NT2/D1 (cell line): ENCODE results near the gene METTL17.
A peak's percentile ranks its signal among the peaks of the same experiment; 100 is the strongest.

Experiments used
- DNase-seq: peaks from one replicate; pipeline ENCODE4 v3.0.0-alpha.2; 2011; ENCODE audit warnings: low read depth, low spot score
- H3K27me3 ChIP-seq: 2 replicates; pipeline ENCODE4 v1.6.0; 2011; ENCODE audit warnings: mild to moderate bottlenecking; ENCODE audit not compliant: insufficient read length, insufficient read depth
- H3K36me3 ChIP-seq: 2 replicates; pipeline ENCODE4 v1.6.1; 2011; ENCODE audit warnings: mild to moderate bottlenecking, low read length, mixed read lengths; ENCODE audit not compliant: insufficient read depth, insufficient read length
- H3K4me1 ChIP-seq: 2 replicates; pipeline ENCODE4 v1.5.1; 2011; ENCODE audit not compliant: insufficient read depth, insufficient read length
- H3K4me3 ChIP-seq: 2 replicates; pipeline ENCODE4 v1.5.1; 2011; ENCODE audit warnings: low read depth; ENCODE audit not compliant: insufficient read length
- H3K9ac ChIP-seq: 2 replicates; pipeline ENCODE4 v1.6.0; 2011; ENCODE audit warnings: low read depth; ENCODE audit not compliant: insufficient read length
- H3K9me3 ChIP-seq: 2 replicates; pipeline ENCODE4 v1.5.1; 2011; ENCODE audit warnings: mild to moderate bottlenecking, low read length; ENCODE audit not compliant: insufficient read depth
- SUZ12 ChIP-seq: IDR thresholded peaks from 2 replicates; pipeline ENCODE4 v1.6.1; 2011; ENCODE audit not compliant: insufficient read length, insufficient read depth; ENCODE audit errors: extremely low read depth
- YY1 ChIP-seq: IDR thresholded peaks from 2 replicates; pipeline ENCODE4 v1.6.1; 2011; ENCODE audit not compliant: insufficient read length, insufficient read depth
- ZNF274 ChIP-seq: IDR thresholded peaks from 2 replicates; pipeline ENCODE4 v1.6.1; 2011; ENCODE audit warnings: mild to moderate bottlenecking, low read depth, low read length

METTL17 gene

DNA sequence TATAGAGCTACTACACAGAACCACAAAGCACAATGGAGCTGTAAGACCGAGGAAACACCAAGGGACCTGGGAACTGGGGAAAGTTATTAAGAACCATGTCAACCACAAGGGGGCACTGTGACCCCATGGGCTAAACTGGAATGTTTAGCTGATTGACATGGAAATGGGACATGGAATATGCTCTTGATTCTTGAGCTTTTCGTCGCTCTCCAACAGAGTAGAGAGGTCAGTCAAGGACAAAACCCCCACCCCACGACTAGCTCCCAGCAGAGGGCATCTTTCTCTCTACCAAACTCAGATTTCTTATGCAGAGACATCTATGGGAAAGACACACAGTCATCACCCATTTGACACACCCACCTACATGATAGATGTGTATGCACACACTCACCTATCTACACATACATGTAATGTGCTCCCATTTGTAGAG is 25.0 kb downstream of the METTL17 start:
- Histone ChIP-seq H3K27me3 (no peaks in the 10 kb centered on the region), H3K4me1 (no peaks in the 10 kb centered on the region), H3K36me3 (peaks cover 32% of the 10 kb centered on the region), H3K9ac (no peak overlapping the region), H3K4me3 (no peak overlapping the region), H3K9me3 (no peaks in the 10 kb centered on the region)
- no peak for TF ChIP-seq SUZ12
- TF ChIP-seq YY1, result no peak
- TF ChIP-seq ZNF274, result no peak
- DNase-seq, result peak; percentile 82

DNA sequence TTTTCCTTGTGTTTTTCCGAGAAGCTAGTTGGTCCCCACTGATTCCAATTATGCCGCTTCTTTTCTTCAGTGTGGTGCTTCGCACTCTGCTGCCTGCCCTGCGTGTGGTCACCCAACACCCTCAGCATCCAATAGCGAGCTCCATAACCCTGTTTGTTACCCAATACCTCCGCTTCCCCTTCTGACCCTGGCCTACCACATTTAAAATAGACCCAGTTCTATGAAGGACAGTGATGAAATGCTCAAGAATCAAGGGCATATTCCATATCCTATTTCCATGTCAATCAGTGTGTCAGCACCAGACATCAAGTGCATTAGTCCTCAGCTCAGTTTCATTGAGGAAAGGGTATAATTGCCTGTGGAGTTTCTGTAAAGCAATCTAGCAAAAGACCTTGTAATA is 25.5 kb downstream of the METTL17 start:
- no peaks in the 10 kb centered on the region for H3K27me3 ChIP-seq
- no peak overlapping the region for H3K4me3 ChIP-seq
- no peaks in the 10 kb centered on the region for H3K9me3 ChIP-seq
- no peak overlapping the region for H3K9ac ChIP-seq
- no peak for TF ChIP-seq YY1
- H3K4me1 ChIP-seq, result no peaks in the 10 kb centered on the region
- no peak for DNase-seq
- peaks cover 34% of the 10 kb centered on the region for H3K36me3 ChIP-seq

DNA sequence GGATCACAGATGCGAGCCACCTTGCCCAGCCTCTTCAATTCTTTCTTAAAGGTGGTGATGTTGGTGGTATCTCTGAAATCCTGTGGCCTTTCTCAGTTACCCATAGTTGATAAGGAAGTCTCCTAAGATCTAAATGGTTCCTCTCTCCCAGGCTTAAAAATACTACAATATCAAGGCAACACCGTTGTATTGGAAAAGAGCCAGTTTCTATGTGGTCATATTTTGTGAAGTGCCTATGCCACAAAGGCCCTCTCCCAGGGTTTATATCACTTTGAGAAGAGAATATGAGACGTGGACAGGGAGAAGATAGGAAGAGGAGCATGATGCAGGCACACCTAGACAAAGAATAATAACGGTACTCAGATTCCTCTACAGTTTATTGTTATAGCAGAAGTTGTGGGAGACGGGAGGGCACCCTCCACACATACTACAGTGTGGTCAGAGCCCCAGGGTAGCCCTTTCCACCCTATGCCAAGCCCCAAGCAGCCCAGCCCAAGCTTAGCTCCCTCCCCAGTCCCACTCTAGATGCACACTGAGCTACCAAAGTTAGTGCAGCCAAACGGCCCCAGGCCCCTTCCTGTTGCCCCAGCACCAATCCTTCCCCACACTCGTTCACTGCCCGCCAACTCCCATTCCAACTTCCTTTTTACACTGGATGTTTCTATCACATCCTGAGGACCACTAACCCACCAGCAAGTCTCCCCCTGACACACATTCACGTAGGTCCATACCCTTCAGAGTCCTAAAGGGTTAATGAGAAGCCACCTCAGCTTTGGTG is 26.8 kb downstream of the METTL17 start:
- H3K9me3 ChIP-seq, result no peaks in the 10 kb centered on the region
- no peak overlapping the region for H3K9ac ChIP-seq
- peaks cover 47% of the 10 kb centered on the region for H3K36me3 ChIP-seq
- no peaks in the 10 kb centered on the region for H3K4me1 ChIP-seq
- H3K27me3 ChIP-seq, result no peaks in the 10 kb centered on the region
- no peak overlapping the region for H3K4me3 ChIP-seq
- no peak for TF ChIP-seq SUZ12
- no peak for TF ChIP-seq ZNF274
- no peak for TF ChIP-seq YY1
- no peak for DNase-seq

DNA sequence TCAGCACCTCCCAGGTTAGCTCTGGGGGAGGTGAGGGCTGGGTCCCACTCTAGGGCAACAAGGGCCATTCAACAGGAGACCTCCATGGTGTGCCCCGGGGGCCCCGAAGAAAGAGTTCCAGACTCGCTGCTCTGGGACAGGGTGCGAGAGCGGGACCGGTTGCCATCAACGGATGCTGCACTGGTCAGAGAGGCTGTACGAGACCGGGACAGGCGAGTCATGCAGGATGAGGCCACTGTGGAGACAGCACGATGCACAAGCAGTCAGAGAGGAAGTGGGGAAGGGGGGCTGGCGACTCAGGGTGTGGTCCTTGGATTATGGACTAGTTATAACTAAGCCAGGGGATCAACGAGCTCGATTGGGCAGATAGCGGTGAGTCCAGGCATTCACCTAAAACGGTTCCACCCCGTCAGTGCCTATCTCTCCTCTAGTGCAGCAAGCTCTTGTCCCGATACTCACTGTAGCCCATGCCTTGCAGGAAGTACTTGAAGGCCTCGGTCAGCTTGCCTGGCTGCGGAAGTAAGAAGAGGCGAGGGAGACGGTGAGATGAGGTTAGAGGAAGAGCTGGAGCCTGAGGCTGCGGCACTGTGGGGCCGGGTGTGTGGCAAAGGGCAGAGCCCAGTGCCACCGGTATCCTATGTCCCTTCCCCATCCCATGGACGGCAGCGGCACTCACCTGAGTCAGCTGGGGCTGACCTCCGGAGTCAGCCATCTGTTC is 27.9 kb downstream of the METTL17 start:
- no peak for DNase-seq
- H3K4me3 ChIP-seq, result no peak overlapping the region
- no peak for TF ChIP-seq SUZ12
- no peak for TF ChIP-seq ZNF274
- no peak for TF ChIP-seq YY1
- peaks cover 49% of the 10 kb centered on the region for H3K36me3 ChIP-seq
- H3K27me3 ChIP-seq, result no peaks in the 10 kb centered on the region
- H3K9me3 ChIP-seq, result no peaks in the 10 kb centered on the region
- no peaks in the 10 kb centered on the region for H3K4me1 ChIP-seq
- no peak overlapping the region for H3K9ac ChIP-seq

- Histone ChIP-seq H3K9ac (no peak overlapping the region), H3K4me3 (no peak overlapping the region), H3K27me3 (no peaks in the 10 kb centered on the region), H3K4me1 (peaks cover 2% of the 10 kb centered on the region), H3K36me3 (peaks cover 49% of the 10 kb centered on the region), H3K9me3 (no peaks in the 10 kb centered on the region)
- TF ChIP-seq SUZ12 (no peak), YY1 (no peak), ZNF274 (no peak)
- no peak for DNase-seq
These were observed 28.5 kb downstream of the METTL17 start for GRCh38 chr14:21018286-21018685.

DNA sequence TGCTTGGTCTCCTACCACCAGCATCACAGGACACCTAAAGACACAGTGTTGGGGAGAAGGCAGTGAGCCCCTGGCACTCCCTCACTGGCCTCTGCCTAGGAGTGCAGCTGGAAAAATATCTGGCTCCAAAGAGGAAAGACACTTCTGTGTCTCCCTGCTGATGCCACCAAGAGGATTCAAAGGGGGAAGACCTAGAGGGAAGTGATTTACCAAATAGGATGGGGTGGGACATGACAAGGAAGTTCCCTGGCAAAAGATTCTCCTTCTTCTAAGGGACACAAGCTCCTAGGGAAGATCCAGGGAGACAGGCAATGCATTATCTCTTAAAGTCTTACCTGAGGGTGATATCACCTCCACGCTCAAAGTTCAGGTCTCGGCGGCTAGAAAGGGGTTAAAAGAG is 29.0 kb downstream of the METTL17 start:
- DNase-seq, result no peak
- no peak overlapping the region for H3K9ac ChIP-seq
- H3K4me1 ChIP-seq, result peaks cover 4% of the 10 kb centered on the region
- TF ChIP-seq ZNF274 (no peak), YY1 (no peak), SUZ12 (no peak)
- H3K4me3 ChIP-seq, result no peak overlapping the region
- H3K27me3 ChIP-seq, result peaks cover 1% of the 10 kb centered on the region
- H3K9me3 ChIP-seq, result no peaks in the 10 kb centered on the region
- peaks cover 49% of the 10 kb centered on the region for H3K36me3 ChIP-seq

- Histone ChIP-seq H3K27me3 (peaks cover 7% of the 10 kb centered on the region), H3K9me3 (no peaks in the 10 kb centered on the region), H3K36me3 (peaks cover 49% of the 10 kb centered on the region), H3K9ac (no peak overlapping the region), H3K4me3 (no peak overlapping the region), H3K4me1 (peaks cover 4% of the 10 kb centered on the region)
- TF ChIP-seq SUZ12 (no peak), ZNF274 (no peak), YY1 (no peak)
- DNase-seq, result no peak
These were observed 29.6 kb downstream of the METTL17 start for GRCh38 chr14:21019366-21019765.
